Activated CD8-positive, alpha-beta memory T cell treated with anti-CD3 and anti-CD28 coated beads for 4 hours (primary cell): ENCODE results near the gene YWHAG.
"Not testable (repeated sequence)": the region's sequence is repeated elsewhere in the genome, so short reads cannot be mapped to it uniquely, and the experiment has no call there.

Experiments used
- DNase-seq, 2 donors: peaks; one replicate each; pipeline ENCODE4 v3.0.0-alpha.2; 2020; ENCODE audit warnings: low read depth in 2 of 2

The YWHAG gene

GRCh38 chr7:76347710-76348109 lies 11.1 kb downstream of the YWHAG start:
- no peak for DNase-seq

GRCh38 chr7:76346778-76347177 lies 12.0 kb downstream of the YWHAG start:
- DNase-seq: no peak

- DNase-seq: no peak
Measured at GRCh38 chr7:76346097-76346496, 12.7 kb downstream of the YWHAG start.

- no peak for DNase-seq
Measured at GRCh38 chr7:76343931-76344321, 14.9 kb downstream of the YWHAG start.

GRCh38 chr7:76343294-76343930 lies 15.4 kb downstream of the YWHAG start:
- no peak for DNase-seq

- DNase-seq: no peak
Measured at GRCh38 chr7:76342222-76342621, 16.6 kb downstream of the YWHAG start.

GRCh38 chr7:76340617-76341131 lies 18.1 kb downstream of the YWHAG start:
- DNase-seq: no peak

DNA sequence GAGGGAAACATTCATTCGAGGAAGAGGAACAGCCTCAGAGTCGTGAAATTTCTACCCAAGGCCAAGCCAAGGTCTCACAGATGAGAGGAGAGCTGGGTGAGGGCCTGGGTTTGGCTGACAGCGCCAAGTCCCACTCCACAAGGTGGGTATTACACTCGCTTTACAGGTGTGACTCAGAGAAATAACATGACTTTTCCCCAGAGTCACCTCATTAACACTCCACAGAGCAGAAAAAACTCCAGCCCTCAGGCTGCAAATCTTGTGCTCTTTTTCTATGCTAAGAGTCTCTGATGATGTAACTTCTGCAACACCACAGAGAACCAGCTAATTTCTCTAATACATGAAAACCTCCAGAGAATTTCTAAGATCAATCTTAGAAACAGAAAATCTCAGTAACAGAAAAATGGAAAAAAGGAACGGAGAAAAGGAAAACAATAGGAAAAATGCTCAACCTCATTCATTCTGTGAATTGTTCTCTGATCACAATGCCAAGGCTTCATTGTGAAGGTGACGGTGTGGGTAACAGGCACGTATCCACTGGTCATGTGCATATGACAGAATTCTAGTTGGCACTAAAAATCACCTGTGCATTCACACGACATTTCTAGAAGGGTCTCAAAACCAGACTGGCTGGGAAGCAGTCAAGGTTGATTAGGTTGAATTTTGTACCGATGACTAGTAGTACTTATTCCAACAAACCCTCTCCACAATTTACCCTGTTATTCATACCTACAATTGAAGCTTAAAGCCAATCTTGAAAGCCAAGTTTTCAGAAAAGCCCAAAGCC lies 20.3 kb downstream of the YWHAG start:
- DNase-seq: no peak

- no peak for DNase-seq
Measured at GRCh38 chr7:76337147-76337546, 21.6 kb downstream of the YWHAG start.

DNA sequence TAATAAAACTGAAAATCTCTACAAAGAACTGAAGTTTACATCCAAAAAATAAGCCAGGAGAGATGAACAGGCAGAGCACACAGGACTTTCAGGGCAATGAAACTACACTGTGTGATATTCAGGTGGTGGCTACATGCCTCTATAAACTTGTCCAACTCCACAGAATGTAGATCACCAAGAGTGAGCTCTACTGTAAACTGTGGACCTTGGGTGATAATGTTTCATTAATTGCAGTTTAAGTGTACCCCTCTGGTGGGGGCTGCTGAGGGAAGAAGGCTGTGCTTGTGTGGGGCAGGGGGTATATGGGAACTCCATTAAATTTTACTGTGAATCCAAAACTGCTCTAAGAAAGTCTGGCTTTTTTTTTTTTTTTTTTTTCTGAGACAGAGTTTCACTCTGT lies 22.7 kb downstream of the YWHAG start:
- DNase-seq: no peak

GRCh38 chr7:76335417-76335816 lies 23.4 kb downstream of the YWHAG start:
- DNase-seq: not testable (repeated sequence)

DNA sequence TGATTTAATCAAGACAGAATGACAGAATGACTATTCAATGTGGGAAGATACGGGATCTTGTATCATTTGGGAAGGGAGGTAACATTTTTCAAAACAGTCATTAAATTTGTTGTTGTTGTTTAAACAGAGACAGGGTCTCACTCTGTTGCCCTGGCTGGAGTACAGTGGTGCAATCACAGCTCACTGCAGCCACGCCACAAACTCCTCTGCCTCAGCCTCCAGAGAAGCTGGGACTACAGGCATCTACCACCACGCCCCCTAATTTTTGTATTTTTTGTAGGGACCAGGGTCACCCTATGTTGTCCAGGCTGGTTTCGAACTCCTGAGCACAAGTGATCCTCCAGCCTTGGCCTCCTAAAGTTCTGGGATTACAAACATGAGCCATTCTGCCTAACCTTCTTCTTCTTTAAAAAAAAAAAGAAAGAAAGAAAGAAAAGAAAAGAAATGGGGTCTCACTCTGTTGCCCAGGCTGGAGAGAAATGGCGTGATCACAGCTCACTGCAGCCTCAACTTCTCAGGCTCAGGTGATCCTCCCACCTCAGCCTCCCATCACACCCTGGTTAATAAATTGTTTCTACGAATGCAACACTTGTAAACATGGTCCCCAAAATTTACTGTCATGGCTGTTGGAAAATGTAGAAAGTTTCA lies 24.3 kb downstream of the YWHAG start:
- DNase-seq: no peak

DNA sequence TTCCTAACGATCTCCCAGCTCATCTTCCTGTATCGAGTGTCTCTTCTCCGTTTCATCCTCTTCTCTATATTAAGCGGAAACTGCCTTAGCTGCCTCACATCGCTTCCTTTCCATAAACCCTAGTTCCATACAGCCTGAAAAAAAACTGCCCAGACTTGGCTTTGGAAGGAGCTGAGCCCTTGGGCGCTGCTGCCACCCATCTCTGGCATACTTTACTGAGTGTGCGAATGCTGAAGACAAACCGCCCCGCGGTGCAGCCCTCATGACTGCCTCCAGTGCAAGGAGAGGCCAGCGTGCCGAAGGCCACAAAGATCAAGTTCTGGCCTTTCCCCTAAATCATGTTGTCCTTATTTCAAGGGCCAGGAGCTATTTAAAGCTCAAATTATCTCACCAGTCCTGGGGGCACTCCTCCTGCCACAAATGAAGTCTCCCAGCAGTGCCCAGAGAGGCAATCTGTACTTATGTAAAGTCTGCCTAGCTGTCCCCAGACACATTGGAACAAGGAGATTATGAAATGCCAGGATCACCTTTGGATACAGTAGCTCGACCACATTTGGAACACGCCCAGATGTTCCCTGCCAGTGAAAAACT lies 25.2 kb downstream of the YWHAG start:
- DNase-seq: no peak

- no peak for DNase-seq
Measured at GRCh38 chr7:76332078-76332477, 26.7 kb downstream of the YWHAG start.

- DNase-seq: no peak
Measured at GRCh38 chr7:76330673-76331072, 28.1 kb downstream of the YWHAG start.

- no peak for DNase-seq
Measured at GRCh38 chr7:76330261-76330660, 28.5 kb downstream of the YWHAG start.

GRCh38 chr7:76329479-76329878 lies 29.3 kb downstream of the YWHAG start:
- DNase-seq: no peak

- no peak for DNase-seq
Measured at GRCh38 chr7:76328389-76328788, 30.4 kb downstream of the YWHAG start.

GRCh38 chr7:76327610-76328009 lies 31.2 kb downstream of the YWHAG start:
- DNase-seq: no peak

GRCh38 chr7:76326646-76327233 lies 32.1 kb downstream of the YWHAG start:
- DNase-seq: no peak

DNA sequence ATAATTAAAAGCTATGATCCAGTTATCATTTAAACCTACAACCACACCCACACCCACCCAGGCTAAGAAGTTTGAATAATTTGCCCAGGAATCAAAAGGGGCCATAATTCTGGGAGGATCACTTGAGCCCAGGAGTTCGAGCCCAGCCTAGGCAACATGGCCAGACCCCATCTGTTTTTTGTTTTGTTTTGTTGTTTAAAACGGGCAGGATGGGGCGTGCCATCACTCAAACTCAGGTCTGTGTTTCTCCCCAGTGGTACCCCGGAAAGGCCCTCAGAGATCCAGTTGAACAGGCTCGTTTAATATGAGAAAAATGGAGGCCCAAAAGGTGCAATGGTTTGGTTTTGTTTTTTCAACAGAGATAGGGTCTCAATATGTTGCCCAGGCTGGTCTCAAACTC lies 33.0 kb downstream of the YWHAG start:
- no peak for DNase-seq

DNA sequence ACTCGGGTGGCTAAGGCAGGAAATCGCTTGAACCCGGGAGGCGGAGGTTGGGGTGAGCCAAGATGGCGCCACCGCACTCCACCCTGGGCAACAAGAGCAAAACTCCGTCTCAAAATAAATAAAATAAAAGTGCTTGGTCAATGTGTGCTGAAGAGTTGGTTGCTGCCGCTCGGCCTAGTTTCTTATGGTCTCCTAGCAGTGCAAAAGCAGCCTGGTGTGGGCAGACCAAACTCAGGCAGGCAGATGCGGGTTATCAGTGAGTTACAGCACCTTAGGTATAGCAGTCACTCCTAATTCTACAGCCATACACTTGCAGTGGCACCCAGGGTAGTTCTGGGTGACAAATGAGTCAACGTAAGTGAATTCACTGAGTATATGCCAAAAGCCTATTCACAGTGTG lies 33.7 kb downstream of the YWHAG start:
- DNase-seq: no peak
